Type B pancreatic cell (in vitro differentiated cells): ENCODE measurements around the gene TMEM98. TPM values are rescaled to one million over a fixed set of nuclear protein-coding genes. Genes with fewer than 3 reads are reported as not detected.
"Not testable (repeated sequence)": the region's sequence is repeated elsewhere in the genome, so short reads cannot be mapped to it uniquely, and the experiment has no call there.

Experiments used
- DNase-seq: peaks from one replicate; pipeline ENCODE4 v3.0.0; 2021; ENCODE audit warnings: mixed read lengths; ENCODE audit not compliant: unreplicated experiment; ENCODE audit errors: extremely low spot score
- H3K27ac Mint-ChIP-seq: 2 replicates; pipeline ENCODE4 v1.8.0; 2021; ENCODE audit warnings: mild to moderate bottlenecking, mixed read lengths
- H3K27me3 Mint-ChIP-seq: 2 replicates; pipeline ENCODE4 v1.8.0; 2021; ENCODE audit warnings: mixed read lengths
- H3K36me3 Mint-ChIP-seq: 2 replicates; pipeline ENCODE4 v1.8.0; 2021; ENCODE audit warnings: mixed read lengths
- H3K4me1 Mint-ChIP-seq: one replicate; pipeline ENCODE4 v1.8.0; 2021; ENCODE audit warnings: mixed read lengths; ENCODE audit not compliant: unreplicated experiment
- H3K4me3 Mint-ChIP-seq: 2 replicates; pipeline ENCODE4 v1.8.0; 2021; ENCODE audit warnings: mild to moderate bottlenecking, mixed read lengths
- H3K9me3 Mint-ChIP-seq: 2 replicates; pipeline ENCODE4 v1.8.0; 2021; ENCODE audit warnings: mixed read lengths
- total RNA-seq: library from RNA; stranded (reverse); gene quantifications from 2 replicates; pipeline ENCODE4 v1.2.1, GENCODE V29; 2021; ENCODE audit warnings: low replicate concordance
- TF ChIP-seq, protein P1 (sequence below): fragments of 200-600 bp; sonication (generic); conservative IDR thresholded peaks from 2 replicates; pipeline ENCODE4 v1.5.0; 2021; ENCODE audit warnings: antibody characterized with exemption, mild to moderate bottlenecking

The TMEM98 gene
- total RNA-seq, 1 donor from 2014 or later = 161 TPM

DNA sequence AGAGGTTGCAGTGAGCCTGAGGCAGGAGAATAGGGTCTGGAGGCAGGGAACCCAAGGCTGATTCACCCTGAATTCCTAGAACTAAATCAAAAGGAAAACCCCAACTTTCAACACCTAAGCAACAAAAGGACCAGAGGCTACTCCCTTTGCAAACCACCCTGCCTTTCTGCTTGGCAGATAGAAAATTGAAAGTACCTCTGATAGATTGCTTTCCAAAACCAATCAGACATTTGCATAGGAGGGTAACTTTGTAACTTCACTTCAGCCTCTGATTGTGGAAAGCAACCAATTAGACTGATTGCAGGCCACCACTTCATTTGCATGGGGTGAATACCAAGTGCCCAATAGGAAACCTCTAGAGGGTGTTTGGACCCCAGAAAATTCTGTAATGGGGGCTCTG lies 10.9 kb upstream of the TMEM98 start:
- Mint-ChIP-seq H3K27me3 (no peaks in the 10 kb centered on the region), H3K27ac (no peak overlapping the region), H3K4me3 (no peak overlapping the region), H3K36me3 (no peaks in the 10 kb centered on the region), H3K4me1 (peaks cover 6% of the 10 kb centered on the region), H3K9me3 (no peaks in the 10 kb centered on the region)
- DNase-seq = peak; percentile 20
- TF ChIP-seq, protein P1, sequence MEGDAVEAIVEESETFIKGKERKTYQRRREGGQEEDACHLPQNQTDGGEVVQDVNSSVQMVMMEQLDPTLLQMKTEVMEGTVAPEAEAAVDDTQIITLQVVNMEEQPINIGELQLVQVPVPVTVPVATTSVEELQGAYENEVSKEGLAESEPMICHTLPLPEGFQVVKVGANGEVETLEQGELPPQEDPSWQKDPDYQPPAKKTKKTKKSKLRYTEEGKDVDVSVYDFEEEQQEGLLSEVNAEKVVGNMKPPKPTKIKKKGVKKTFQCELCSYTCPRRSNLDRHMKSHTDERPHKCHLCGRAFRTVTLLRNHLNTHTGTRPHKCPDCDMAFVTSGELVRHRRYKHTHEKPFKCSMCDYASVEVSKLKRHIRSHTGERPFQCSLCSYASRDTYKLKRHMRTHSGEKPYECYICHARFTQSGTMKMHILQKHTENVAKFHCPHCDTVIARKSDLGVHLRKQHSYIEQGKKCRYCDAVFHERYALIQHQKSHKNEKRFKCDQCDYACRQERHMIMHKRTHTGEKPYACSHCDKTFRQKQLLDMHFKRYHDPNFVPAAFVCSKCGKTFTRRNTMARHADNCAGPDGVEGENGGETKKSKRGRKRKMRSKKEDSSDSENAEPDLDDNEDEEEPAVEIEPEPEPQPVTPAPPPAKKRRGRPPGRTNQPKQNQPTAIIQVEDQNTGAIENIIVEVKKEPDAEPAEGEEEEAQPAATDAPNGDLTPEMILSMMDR = no peak

DNA sequence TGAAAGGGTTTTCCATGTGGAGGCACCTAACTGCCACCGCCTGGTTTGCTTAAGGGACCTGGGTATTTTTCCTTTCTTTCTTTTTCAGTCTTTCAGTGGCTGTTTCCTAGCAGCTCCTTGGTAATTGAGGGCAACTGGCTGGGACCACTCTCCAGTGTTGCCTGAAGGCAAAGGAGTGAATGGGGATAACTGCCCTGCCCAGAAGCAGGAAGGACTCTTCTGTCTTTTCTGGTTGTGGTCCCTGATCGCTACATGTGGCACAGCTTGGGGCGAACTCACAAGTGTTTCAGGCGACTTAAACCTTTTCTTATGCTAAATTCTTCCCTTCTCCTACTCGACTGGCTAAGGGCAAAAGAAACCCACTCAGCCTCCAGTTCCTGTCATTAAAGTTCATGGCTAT lies 10.1 kb upstream of the TMEM98 start:
- Mint-ChIP-seq H3K4me3 (no peak overlapping the region), H3K9me3 (no peaks in the 10 kb centered on the region), H3K36me3 (no peaks in the 10 kb centered on the region), H3K4me1 (no peaks in the 10 kb centered on the region), H3K27ac (no peak overlapping the region), H3K27me3 (no peaks in the 10 kb centered on the region)
- TF ChIP-seq, protein P1 = no peak
- peak; percentile 32 for DNase-seq

DNA sequence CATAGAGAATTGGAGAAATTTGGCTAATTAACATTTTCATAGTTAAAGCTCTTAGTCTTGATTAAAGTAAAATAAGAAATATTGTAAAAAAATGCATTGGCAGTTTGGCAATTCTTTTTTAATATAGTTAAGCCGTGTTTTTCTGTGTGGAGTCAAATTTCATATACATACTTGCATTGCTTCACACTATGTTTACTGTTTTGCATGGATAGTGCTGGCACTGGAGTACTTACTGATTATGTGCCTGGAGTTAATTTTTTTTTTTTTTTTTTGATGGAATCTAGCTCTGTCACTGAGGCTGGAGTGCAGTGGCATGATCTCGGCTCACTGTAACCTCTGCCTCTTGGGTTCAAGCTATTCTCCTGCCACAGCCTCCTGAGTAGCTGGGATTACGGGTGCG lies 8.1 kb upstream of the TMEM98 start:
- H3K36me3 Mint-ChIP-seq, H3K27me3 Mint-ChIP-seq, H3K9me3 Mint-ChIP-seq, H3K27ac Mint-ChIP-seq, H3K4me3 Mint-ChIP-seq, H3K4me1 Mint-ChIP-seq: not testable (repeated sequence)
- peak; percentile 2 for DNase-seq

DNA sequence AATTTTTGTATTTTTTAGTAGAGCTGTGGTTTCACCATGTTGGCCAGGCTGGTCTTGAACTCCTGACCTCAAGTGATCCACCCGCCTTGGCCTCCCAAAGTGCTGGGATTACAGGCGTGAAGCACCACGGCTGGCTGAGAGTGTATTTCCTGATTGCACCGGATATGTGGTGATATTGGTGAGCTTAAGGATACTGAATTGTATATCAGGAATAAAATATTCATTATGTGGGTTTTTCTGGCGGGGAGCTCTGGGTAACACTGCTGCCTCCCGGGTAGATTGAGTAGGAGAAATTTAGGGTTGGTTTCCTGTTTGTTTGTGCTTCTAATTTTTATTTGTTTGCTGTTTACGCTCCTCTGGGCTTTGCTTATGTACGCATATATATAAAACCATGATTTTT lies 7.7 kb upstream of the TMEM98 start:
- TF ChIP-seq, protein P1 = no peak
- Mint-ChIP-seq H3K27me3 (no peaks in the 10 kb centered on the region), H3K36me3 (no peaks in the 10 kb centered on the region), H3K4me3 (no peak overlapping the region), H3K9me3 (no peaks in the 10 kb centered on the region), H3K4me1 (no peaks in the 10 kb centered on the region), H3K27ac (no peak overlapping the region)
- DNase-seq = no peak

DNA sequence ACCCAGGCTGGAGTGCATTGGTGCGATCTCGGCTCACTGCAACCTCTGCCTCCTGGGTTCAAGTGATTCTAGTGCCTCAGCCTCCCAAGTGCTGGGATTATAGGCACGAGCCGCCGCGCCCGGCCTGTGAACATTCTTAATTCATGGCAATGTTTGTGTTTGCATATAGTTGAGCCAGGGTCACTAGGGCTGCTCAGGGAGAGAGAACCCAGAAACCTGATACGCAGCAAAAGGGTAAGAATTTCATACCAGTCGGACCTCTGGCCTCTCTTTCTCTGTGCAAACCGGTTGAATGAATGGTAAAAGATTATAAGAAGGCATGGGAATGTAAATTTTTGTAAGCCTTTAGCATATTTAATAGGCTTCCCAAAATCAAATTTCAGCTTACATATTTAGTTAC lies 6.9 kb upstream of the TMEM98 start:
- TF ChIP-seq, protein P1 = no peak
- DNase-seq = no peak
- Mint-ChIP-seq H3K4me1 (peaks cover 7% of the 10 kb centered on the region), H3K27ac (no peak overlapping the region), H3K9me3 (no peaks in the 10 kb centered on the region), H3K27me3 (no peaks in the 10 kb centered on the region), H3K4me3 (no peak overlapping the region), H3K36me3 (no peaks in the 10 kb centered on the region)

DNA sequence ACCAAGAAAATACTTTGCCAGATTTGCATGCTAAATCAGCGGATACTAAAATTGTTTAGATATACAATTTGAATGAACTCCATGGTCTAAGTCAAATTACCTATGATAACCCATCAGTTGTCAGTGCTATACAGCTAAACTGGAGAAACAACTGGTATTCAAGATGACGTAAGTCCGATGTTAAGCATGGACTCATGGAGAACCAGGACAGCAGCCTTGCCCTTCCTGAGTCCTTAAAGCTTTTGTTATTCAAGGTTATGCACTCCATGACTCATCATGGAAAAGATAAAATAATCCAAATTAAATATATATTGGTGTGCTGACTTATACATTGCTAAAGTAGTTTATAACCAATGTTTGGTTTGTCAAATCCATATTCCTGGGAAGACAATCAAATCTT lies 4.0 kb upstream of the TMEM98 start:
- not testable (repeated sequence) for DNase-seq, H3K4me3 Mint-ChIP-seq, H3K4me1 Mint-ChIP-seq, H3K27ac Mint-ChIP-seq, H3K27me3 Mint-ChIP-seq, H3K36me3 Mint-ChIP-seq, H3K9me3 Mint-ChIP-seq

DNA sequence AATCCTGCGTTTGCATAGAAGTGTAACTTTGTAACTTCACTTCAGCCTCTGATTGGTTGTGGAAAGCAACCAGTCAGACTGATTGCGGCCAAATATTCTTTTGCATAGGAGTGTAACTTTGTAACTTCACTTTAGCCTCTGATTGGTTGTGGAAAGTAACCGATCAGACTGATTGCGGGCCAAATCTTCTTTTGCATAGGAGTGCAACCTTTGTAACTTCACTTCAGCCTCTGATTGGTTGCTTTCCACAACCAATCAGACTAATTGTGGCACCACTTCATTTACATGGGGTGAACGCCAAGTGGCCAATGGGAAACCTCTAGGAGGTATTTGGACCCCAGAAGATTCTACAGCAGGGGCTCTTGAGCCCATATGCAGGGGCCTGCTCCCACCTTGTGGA lies 1.8 kb upstream of the TMEM98 start:
- peaks cover 4% of the 10 kb centered on the region for H3K36me3 Mint-ChIP-seq
- TF ChIP-seq, protein P1 = no peak

DNA sequence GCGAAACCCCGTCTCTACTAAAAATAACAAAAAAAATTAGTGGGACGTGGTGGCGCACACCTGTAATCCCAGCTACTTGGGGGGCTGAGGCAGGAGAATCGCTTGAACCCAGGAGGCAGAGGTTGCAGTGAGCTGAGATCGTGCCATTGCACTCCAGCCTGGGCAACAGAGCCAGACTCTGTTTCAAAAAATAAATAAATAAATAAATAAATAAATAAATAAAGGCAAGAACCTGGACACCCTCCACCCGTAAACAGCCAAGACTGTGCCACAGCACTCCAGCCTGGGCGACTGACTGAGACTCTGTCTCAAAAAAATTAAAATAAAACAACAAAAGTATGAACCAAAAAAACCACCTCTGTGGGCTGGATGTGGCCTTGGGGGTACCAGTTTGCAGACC lies 1.2 kb upstream of the TMEM98 start:
- not testable (repeated sequence) for H3K27me3 Mint-ChIP-seq, H3K4me3 Mint-ChIP-seq, DNase-seq, H3K36me3 Mint-ChIP-seq, H3K27ac Mint-ChIP-seq, H3K9me3 Mint-ChIP-seq
- H3K4me1 Mint-ChIP-seq = peaks cover 15% of the 10 kb centered on the region

More for the DNA sequence above, 1.8 kb upstream of the TMEM98 start:
- H3K27me3 Mint-ChIP-seq = no peaks in the 10 kb centered on the region
- H3K27ac Mint-ChIP-seq = no peak overlapping the region
- peaks cover 15% of the 10 kb centered on the region for H3K4me1 Mint-ChIP-seq
- H3K4me3 Mint-ChIP-seq = no peak overlapping the region
- DNase-seq = no peak
- H3K9me3 Mint-ChIP-seq = no peaks in the 10 kb centered on the region
